LNCaP clone FGC (cell line): ENCODE data around the gene NOP56.
A peak's percentile ranks its signal among the peaks of the same experiment; 100 is the strongest.

Source experiments
- DNase-seq: peaks from one replicate; pipeline ENCODE4 v3.0.0-alpha.2; 2011; ENCODE audit warnings: low read depth
- H3K4me3 ChIP-seq: 2 replicates; pipeline ENCODE4 v1.5.1; 2011; ENCODE audit warnings: mild to moderate bottlenecking, low read depth, low read length, control low read depth
- TF ChIP-seq, protein P1 (sequence below): IDR thresholded peaks from 2 replicates; pipeline ENCODE4 v1.5.1; 2012; ENCODE audit warnings: mild to moderate bottlenecking; ENCODE audit not compliant: control insufficient read depth, insufficient read depth; ENCODE audit errors: extremely low read depth

NOP56 gene

DNA sequence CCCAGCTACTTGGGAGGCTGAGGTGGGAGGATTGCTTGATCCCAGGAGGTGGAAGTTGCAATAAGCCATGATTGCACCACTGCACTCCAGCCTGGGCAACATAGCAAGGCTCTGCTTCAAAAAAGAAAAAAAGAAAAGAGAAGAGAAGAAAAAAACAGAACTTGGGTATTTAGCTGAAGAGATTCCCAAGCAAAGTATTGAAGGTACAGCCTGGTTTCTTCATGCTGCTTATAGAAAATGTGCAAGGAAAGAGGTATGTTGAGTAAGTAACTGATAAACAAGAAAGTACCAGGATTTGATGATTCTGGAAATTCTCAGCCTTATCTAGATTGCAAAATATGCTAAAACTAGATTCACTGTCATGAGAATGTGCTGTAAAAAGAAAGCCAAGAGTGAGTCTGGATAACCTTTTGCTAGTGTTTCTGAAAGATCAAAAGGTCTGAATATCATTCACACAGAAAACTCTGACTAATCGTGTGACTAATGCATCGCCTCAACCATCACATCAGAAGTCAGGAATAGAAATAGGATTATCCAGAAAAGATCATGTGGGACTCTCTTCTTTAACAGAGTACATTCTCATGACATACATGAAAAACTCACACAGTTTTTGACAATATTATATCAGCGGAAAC lies 32.4 kb upstream of the NOP56 start:
- TF ChIP-seq, protein P1, sequence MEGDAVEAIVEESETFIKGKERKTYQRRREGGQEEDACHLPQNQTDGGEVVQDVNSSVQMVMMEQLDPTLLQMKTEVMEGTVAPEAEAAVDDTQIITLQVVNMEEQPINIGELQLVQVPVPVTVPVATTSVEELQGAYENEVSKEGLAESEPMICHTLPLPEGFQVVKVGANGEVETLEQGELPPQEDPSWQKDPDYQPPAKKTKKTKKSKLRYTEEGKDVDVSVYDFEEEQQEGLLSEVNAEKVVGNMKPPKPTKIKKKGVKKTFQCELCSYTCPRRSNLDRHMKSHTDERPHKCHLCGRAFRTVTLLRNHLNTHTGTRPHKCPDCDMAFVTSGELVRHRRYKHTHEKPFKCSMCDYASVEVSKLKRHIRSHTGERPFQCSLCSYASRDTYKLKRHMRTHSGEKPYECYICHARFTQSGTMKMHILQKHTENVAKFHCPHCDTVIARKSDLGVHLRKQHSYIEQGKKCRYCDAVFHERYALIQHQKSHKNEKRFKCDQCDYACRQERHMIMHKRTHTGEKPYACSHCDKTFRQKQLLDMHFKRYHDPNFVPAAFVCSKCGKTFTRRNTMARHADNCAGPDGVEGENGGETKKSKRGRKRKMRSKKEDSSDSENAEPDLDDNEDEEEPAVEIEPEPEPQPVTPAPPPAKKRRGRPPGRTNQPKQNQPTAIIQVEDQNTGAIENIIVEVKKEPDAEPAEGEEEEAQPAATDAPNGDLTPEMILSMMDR = no peak
- no peak for DNase-seq
- no peak overlapping the region for H3K4me3 ChIP-seq

DNA sequence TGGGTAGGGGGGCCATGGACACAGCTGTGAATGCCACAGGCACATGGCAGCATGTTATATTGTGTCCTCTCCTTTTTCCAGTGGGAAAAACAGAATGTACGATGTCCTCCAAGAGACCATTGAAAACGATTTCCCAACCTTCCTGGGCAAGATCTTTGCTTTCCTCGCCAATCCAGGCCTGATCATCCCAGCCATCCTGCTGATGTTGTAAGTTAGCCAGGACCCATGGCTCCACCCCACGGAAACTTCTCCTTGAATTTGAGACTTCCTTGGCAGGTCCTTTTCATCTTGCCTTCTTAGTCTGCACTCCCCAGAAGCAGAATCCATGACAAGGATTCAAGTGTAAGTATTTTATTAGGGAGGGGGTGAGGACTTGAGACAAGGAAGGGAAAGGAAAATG lies 28.2 kb upstream of the NOP56 start:
- no peak overlapping the region for H3K4me3 ChIP-seq
- no peak for DNase-seq
- TF ChIP-seq, protein P1 = no peak

DNA sequence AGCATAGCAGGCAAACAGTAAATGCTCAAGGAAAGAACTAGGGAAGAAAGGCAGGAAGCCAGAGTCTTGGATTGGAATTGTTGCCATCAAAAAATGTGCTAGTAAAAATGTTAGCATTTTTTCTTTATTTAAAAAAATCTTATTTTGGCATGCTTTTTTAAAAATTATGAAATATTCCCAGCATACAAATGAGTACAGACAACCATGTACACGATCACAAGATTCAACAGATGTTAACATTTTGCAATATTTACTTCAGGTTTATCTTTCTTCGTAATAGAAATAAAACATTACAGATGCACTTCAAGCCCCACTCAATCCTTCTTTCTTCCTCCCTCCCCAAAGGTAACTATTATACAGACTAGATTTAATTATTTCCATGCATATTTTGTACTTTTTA lies 27.4 kb upstream of the NOP56 start:
- H3K4me3 ChIP-seq = no peak overlapping the region
- no peak for DNase-seq
- TF ChIP-seq, protein P1 = no peak

DNA sequence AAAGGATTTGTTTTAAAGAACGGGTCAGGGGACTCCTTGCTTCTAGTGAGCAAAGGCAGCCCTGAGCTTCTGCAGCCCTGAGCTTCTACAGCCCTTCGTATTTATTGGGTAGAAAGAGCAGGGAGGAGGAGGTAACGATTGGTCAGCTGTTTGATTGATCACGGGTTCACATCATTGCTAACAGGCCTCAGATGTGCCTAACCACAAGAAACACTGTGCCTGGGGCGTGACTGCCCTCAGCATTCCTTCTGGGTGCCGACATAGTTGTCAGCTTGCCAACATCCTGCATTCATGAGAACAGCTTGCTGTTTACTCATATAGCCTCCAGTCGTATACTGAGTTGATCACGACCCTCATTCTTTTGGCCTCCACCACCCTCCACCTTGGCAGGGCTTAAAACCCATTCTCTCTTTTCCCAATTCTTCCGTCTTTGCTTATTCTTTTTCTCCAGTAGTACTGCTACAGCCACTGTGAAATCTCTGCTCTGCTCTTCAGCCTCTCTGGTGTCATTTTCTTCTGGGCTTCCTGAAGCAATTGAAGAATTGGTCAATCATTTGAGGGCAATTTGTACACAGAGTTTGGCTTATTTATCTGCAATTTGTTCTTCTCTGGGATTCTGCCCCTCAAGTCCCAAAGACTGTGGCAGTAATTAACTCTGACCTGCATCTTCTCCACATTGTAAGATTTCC lies 25.4 kb upstream of the NOP56 start:
- TF ChIP-seq, protein P1 = no peak
- no peak overlapping the region for H3K4me3 ChIP-seq
- no peak for DNase-seq

DNA sequence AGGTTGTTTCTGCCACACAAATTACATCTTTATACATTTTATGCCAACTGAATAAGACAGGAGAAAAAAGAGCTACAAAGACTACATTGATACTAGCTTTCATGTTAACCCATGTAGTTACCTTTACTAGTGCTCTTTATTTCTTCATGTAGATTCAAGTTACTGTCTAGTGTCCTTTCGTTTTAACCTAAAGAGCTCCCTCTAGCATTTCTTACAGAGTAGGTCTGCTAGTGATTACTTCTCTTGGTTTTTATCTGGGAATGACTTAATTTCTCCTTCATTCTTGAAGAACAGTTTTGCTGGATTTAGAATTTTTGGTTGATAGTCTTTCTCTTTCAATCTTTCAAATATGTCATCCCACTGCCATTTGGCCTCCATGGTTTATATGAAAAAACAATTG lies 21.2 kb upstream of the NOP56 start:
- DNase-seq = no peak
- TF ChIP-seq, protein P1 = peak; percentile 33; the same call in 1 of the 2 replicates
- no peak overlapping the region for H3K4me3 ChIP-seq

DNA sequence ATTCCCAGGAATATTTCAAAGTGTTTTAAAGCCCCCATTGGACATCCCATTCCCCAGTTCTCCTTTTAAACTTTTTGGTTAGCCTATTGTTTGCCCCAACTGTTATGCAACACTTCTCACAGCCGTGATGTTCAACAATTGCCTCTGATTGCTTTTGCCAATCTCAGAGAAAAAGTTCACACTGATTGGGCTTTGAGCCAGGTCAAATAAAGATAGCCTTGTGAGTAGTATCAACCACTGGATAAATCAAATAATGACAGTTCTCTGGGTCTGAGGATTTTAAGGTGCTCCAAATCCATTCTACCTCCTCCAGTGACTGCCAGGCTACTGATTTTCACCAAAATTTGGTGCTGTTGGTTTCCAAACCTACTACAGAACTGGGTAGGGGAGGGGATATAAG lies 19.1 kb upstream of the NOP56 start:
- peak; percentile 18 for DNase-seq
- H3K4me3 ChIP-seq = no peak overlapping the region
- TF ChIP-seq, protein P1 = no peak
